Panc1 (cell line): ENCODE data around the gene RNF212. TPM values are rescaled to one million over a fixed set of nuclear protein-coding genes. Genes with fewer than 3 reads are reported as not detected.

Experiments used
- ATAC-seq: fragments of 200-7000 bp; cut with Tn5 transposase; 2 replicates; pipeline ENCODE4 v1.9.1; 2020; ENCODE audit warnings: mild to moderate bottlenecking, moderate library complexity
- BruUV-seq: library from RNA; stranded (reverse); fragments of 400-500 nt; replicated peaks from 2 replicates; lab custom pipeline; 2021; lab: Mats Ljungman, UMichigan
- CTCF ChIA-PET: fragments of 300-600 bp; sonication (Branson Sonifier 250); formaldehyde crosslinking; loops from one replicate; lab custom pipeline; 2022; ENCODE audit warnings: antibody characterized with exemption; lab: Charles Lee
- POLR2A ChIA-PET: fragments of 300-600 bp; sonication (Branson Sonifier 250); formaldehyde crosslinking; loops from one replicate; lab custom pipeline; 2022; ENCODE audit warnings: antibody characterized with exemption; lab: Charles Lee
- DNase-seq: peaks from one replicate; pipeline ENCODE4 v3.0.0-alpha.2; 2010; ENCODE audit warnings: low read depth, low spot score
- H3K27ac ChIP-seq: 2 replicates; pipeline ENCODE4 v1.5.1; 2011; ENCODE audit warnings: mild to moderate bottlenecking, low read length, inconsistent platforms
- H3K27me3 ChIP-seq: fragments of 200-500 bp; sonication (Bioruptor generic); 2 replicates; pipeline ENCODE4 v1.6.0; 2014; ENCODE audit warnings: low read length, inconsistent platforms; ENCODE audit not compliant: control insufficient read depth, insufficient read depth
- H3K36me3 ChIP-seq: fragments of 200-500 bp; sonication (Bioruptor generic); 2 replicates; pipeline ENCODE4 v1.5.1; 2014; ENCODE audit warnings: inconsistent platforms, mild to moderate bottlenecking, low read length, moderate library complexity; ENCODE audit not compliant: control insufficient read depth, insufficient read depth
- H3K4me1 ChIP-seq: 2 replicates; pipeline ENCODE4 v1.5.1; 2011; ENCODE audit warnings: inconsistent platforms, mild to moderate bottlenecking, low read length, moderate library complexity; ENCODE audit not compliant: control insufficient read depth, insufficient read depth
- H3K4me3 ChIP-seq, 2 experiments: 2 replicates each; pipeline ENCODE4 v1.5.1; 2011 to 2012; ENCODE audit warnings: low read depth in 2 of 2, low read length in 2 of 2, mild to moderate bottlenecking in 2 of 2, inconsistent platforms in 1 of 2, moderate library complexity in 1 of 2
- H3K9me3 ChIP-seq: fragments of 200-500 bp; sonication (Bioruptor generic); 2 replicates; pipeline ENCODE4 v1.5.1; 2014; ENCODE audit warnings: low read depth, mild to moderate bottlenecking, inconsistent platforms, low read length, moderate library complexity; ENCODE audit not compliant: control insufficient read depth, insufficient read depth
- CTCF ChIP-seq: fragments of 450-650 bp; IDR thresholded peaks from 2 replicates; pipeline ENCODE4 v1.5.1; 2017; ENCODE audit warnings: mild to moderate bottlenecking
- POLR2AphosphoS5 ChIP-seq: IDR thresholded peaks from 2 replicates; pipeline ENCODE4 v1.6.1; 2012; ENCODE audit warnings: mild to moderate bottlenecking, low read depth, low read length, moderate library complexity
- REST ChIP-seq, 2 experiments: IDR thresholded peaks; 2 replicates each; pipeline ENCODE4 v1.6.1; 2011 to 2012; ENCODE audit warnings: low read depth in 2 of 2, control low read depth in 1 of 2, low read length in 1 of 2, mild to moderate bottlenecking in 1 of 2, moderate library complexity in 1 of 2; ENCODE audit not compliant: insufficient read depth in 1 of 2
- SIN3A ChIP-seq: IDR thresholded peaks from 2 replicates; pipeline ENCODE4 v1.6.1; 2012; ENCODE audit warnings: low read depth, mild to moderate bottlenecking, low read length, moderate library complexity, borderline replicate concordance; ENCODE audit not compliant: insufficient read depth
- TCF7L2 ChIP-seq: IDR thresholded peaks from 2 replicates; pipeline ENCODE4 v1.6.1; 2011; ENCODE audit warnings: mild to moderate bottlenecking, low read depth, low read length, inconsistent platforms
- in situ Hi-C: cut with HindIII; loops from 2 replicates; pipeline ENCODE4 v1.10.0; 2016; ENCODE audit warnings: low sequenced_read_pairs, low pct_unique_long_range_greater_than_20kb
- intact Hi-C: fragments of 100-400 bp; cut with micrococcal nuclease; formaldehyde crosslinking; loops from one replicate; pipeline ENCODE4 v1.10.0; 2022; ENCODE audit not compliant: unreplicated experiment
- total RNA-seq: library from RNA; stranded (reverse); gene quantifications from one replicate; pipeline ENCODE4 v1.2.1, GENCODE V29; 2021; ENCODE audit not compliant: unreplicated experiment

Gene RNF212
- total RNA-seq, 1 experiment from 2014 or later = not detected

GRCh38 chr4:1104647-1105046 lies 8.7 kb downstream of the RNF212 start:
- no peaks in the 10 kb centered on the region for H3K9me3 ChIP-seq
- no peak overlapping the region for H3K27ac ChIP-seq
- no TSS peak for BruUV-seq
- 0 out of 2 replicates have a peak, but pooled peaks cover under 1% of the 10 kb centered on the region for H3K4me1 ChIP-seq
- ATAC-seq (no peak), DNase-seq (no peak)
- CTCF ChIA-PET = no interaction called here
- H3K4me3 ChIP-seq = no peak overlapping the region
- in situ Hi-C loops (no loop called here), intact Hi-C loops (no loop called here)
- no peak for TF ChIP-seq SIN3A
- TF ChIP-seq POLR2AphosphoS5 = no peak
- TF ChIP-seq CTCF = no peak
- no peak for TF ChIP-seq TCF7L2
- TF ChIP-seq REST (IDR thresholded peaks at IDR 0.05; ENCODE audit: insufficient read depth in 1 of 2, low read depth in 2 of 2, low read length in 1 of 2) = no peak
- POLR2A ChIA-PET = no interaction called here
- H3K27me3 ChIP-seq = no peaks in the 10 kb centered on the region
- H3K36me3 ChIP-seq = no peaks in the 10 kb centered on the region

GRCh38 chr4:1099684-1100335 lies 13.6 kb downstream of the RNF212 start:
- TF ChIP-seq POLR2AphosphoS5 (no peak), TCF7L2 (no peak), CTCF (no peak), REST (IDR thresholded peaks at IDR 0.05; ENCODE audit: insufficient read depth in 1 of 2, low read depth in 2 of 2, low read length in 1 of 2) (no peak), SIN3A (no peak)
- CTCF ChIA-PET = interaction anchor here (0.6 kb wide), 1 partner anchor 297 kb away, joined by 6 read pairs; no protein-coding TSS in a partner anchor
- no peaks in the 10 kb centered on the region for H3K36me3 ChIP-seq
- 0 out of 2 replicates have a peak, but pooled peaks cover 4% of the 10 kb centered on the region for H3K4me1 ChIP-seq
- H3K27me3 ChIP-seq = no peaks in the 10 kb centered on the region
- H3K27ac ChIP-seq = no peak overlapping the region
- H3K4me3 ChIP-seq = peak overlapping the region; percentile 28 to 49
- intact Hi-C loops = no loop called here
- ATAC-seq (peak; percentile 71), DNase-seq (no peak)
- BruUV-seq = no TSS peak
- in situ Hi-C loops = no loop called here
- POLR2A ChIA-PET = no interaction called here
- no peaks in the 10 kb centered on the region for H3K9me3 ChIP-seq
